ENCODE results near the gene TRPM3.

DNA sequence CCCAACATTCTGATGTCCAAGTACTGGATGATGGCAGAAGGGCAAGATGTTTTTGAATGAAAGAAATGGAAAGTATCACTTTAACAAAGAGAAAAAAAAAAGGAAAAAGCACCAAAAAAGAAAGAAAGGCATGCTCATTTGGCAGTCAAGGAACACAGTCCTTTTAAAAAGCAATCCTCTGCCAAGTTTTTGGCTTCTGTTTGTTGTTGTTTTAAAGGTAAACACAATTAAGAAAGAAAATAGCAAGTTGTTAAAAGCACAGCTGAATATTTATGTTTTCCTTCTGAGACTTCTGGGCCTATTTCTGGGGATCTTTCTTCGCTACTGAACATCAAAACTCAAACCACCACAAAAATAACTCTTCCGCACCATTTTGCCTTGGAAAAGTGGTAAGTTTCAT, 162.1 kb downstream of the TRPM3 start:
- no peak for TF ChIP-seq EP300 (IDR thresholded peaks at IDR 0.05; ENCODE audit: low read depth in 2 of 2, low read length in 2 of 2)
- no peak for TF ChIP-seq EP300 (CRISPR knock-in tag; IDR thresholded peaks at IDR 0.05; ENCODE audit: borderline replicate concordance)
- no peak for TF ChIP-seq MAZ (IDR thresholded peaks at IDR 0.05; ENCODE audit: borderline replicate concordance, low read depth, low read length)
- TF ChIP-seq MAZ (CRISPR knock-in tag; IDR thresholded peaks at IDR 0.05; ENCODE audit: low read depth), result no peak
- no peak for TF ChIP-seq MAFK (conservative IDR thresholded peaks at IDR 0.05 in 1 of 2, IDR thresholded peaks at IDR 0.05 in 1 of 2; ENCODE audit: low read length in 2 of 2)
- no peak for TF ChIP-seq NFRKB (IDR thresholded peaks at IDR 0.05)
- TF ChIP-seq POLR2A (IDR thresholded peaks at IDR 0.05; ENCODE audit: insufficient read depth in 1 of 2, low read depth in 2 of 2, low read length in 2 of 2), result no peak
- TF ChIP-seq ARHGAP35 (CRISPR knock-in tag; IDR thresholded peaks at IDR 0.05; ENCODE audit: borderline replicate concordance), result no peak
- TF ChIP-seq ZNF776 (CRISPR knock-in tag; IDR thresholded peaks at IDR 0.05), result no peak
- TF ChIP-seq TBL1XR1 (IDR thresholded peaks at IDR 0.05; ENCODE audit: borderline replicate concordance, low read length, partially characterized antibody), result no peak
- TF ChIP-seq GABPA (IDR thresholded peaks at IDR 0.05; ENCODE audit: low read depth, low read length), result no peak
- no peak for TF ChIP-seq GABPA (CRISPR knock-in tag; IDR thresholded peaks at IDR 0.05; ENCODE audit: low read depth)

Data from HepG2 (cell line).